Neural cell (in vitro differentiated cells): ENCODE data around the gene CCNT2.

Source experiments
- EP300 ChIP-seq: fragments of 450-650 bp; conservative IDR thresholded peaks from 2 replicates; pipeline ENCODE4 v1.6.1; 2014; ENCODE audit warnings: antibody characterized with exemption, mild to moderate bottlenecking, moderate library complexity; ENCODE audit not compliant: poor library complexity, severe bottlenecking
- EZH2 ChIP-seq: fragments of 200-600, 300-800 bp; shearing (Covaris generic), sonication (generic); IDR thresholded peaks from 2 replicates; pipeline ENCODE4 v1.6.1; 2014; ENCODE audit warnings: antibody characterized with exemption, low read length, borderline replicate concordance, mild to moderate bottlenecking; ENCODE audit not compliant: insufficient read depth, poor library complexity, severe bottlenecking
- MXI1 ChIP-seq: fragments of 450-650 bp; conservative IDR thresholded peaks from 2 replicates; pipeline ENCODE4 v1.6.1; 2014; ENCODE audit warnings: antibody characterized with exemption, mild to moderate bottlenecking; ENCODE audit not compliant: poor library complexity, severe bottlenecking
- POLR2AphosphoS5 ChIP-seq: IDR thresholded peaks from 2 replicates; pipeline ENCODE4 v1.6.1; 2012
- REST ChIP-seq: IDR thresholded peaks from 2 replicates; pipeline ENCODE4 v1.6.1; 2012; ENCODE audit warnings: borderline replicate concordance
- SMC3 ChIP-seq: fragments of 450-650 bp; conservative IDR thresholded peaks from 2 replicates; pipeline ENCODE4 v1.6.1; 2014; ENCODE audit warnings: antibody characterized with exemption, mild to moderate bottlenecking, moderate library complexity; ENCODE audit not compliant: poor library complexity
- TAF1 ChIP-seq: IDR thresholded peaks from 2 replicates; pipeline ENCODE4 v1.6.1; 2012; ENCODE audit warnings: low read depth
- TF ChIP-seq, protein P1 (sequence below): fragments of 450-650 bp; IDR thresholded peaks from 2 replicates; pipeline ENCODE4 v1.5.1; 2014; ENCODE audit warnings: antibody characterized with exemption, mild to moderate bottlenecking, moderate library complexity; ENCODE audit not compliant: poor library complexity, severe bottlenecking

DNA sequence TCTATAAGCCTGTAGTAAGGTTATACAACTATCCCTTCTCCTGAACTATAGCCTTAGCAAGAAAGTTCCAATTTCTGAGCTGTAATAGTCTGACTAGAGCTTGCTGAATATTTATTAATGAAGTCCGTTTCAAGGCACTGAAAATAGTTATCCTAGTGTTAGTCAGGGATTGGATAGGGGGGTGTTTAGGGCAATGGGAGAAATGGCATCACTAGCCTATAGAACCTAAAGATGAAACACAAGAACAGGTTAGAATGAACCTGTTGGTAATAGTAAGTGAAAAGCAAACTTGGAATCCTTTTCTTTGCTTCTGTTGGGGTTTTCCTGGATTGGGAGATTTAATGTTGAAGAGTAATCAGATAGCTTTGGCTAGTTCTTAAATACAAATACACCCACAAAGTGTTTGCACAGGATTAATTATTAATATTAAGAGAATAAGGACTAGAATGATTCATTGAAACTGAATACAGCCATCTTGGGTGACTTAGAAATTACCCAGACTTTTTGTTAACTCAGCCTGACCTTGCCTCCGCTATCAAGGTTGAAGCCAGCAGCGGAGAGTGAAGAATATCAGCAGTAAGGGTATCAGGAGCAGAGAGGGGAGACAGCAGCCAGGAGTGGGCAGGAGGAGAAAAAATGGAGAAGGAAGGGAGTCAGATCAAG lies 14.4 kb downstream of the CCNT2 start:
- TF ChIP-seq, protein P1, sequence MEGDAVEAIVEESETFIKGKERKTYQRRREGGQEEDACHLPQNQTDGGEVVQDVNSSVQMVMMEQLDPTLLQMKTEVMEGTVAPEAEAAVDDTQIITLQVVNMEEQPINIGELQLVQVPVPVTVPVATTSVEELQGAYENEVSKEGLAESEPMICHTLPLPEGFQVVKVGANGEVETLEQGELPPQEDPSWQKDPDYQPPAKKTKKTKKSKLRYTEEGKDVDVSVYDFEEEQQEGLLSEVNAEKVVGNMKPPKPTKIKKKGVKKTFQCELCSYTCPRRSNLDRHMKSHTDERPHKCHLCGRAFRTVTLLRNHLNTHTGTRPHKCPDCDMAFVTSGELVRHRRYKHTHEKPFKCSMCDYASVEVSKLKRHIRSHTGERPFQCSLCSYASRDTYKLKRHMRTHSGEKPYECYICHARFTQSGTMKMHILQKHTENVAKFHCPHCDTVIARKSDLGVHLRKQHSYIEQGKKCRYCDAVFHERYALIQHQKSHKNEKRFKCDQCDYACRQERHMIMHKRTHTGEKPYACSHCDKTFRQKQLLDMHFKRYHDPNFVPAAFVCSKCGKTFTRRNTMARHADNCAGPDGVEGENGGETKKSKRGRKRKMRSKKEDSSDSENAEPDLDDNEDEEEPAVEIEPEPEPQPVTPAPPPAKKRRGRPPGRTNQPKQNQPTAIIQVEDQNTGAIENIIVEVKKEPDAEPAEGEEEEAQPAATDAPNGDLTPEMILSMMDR: no peak
- TF ChIP-seq REST: no peak
- no peak for TF ChIP-seq POLR2AphosphoS5
- TF ChIP-seq EP300: no peak
- TF ChIP-seq SMC3: no peak
- TF ChIP-seq TAF1: no peak
- TF ChIP-seq MXI1: no peak
- no peak for TF ChIP-seq EZH2
